ENCODE measurements around the gene ZCCHC7. TPM values are rescaled to one million over a fixed set of nuclear protein-coding genes. Genes with fewer than 3 reads are reported as not detected.

Gene ZCCHC7
- total RNA-seq, 2 experiments from 2014 or later = 76.4 to 108 TPM

- H3K79me2 ChIP-seq (ENCODE audit: insufficient read depth, low read depth, low read length) = peaks cover 100% of the 10 kb centered on the region
- ChIA-PET CTCF (ENCODE audit: unreplicated experiment) (no interaction called here), POLR2A (interaction anchor here (0.5 to 4.2 kb wide), 13 partner anchors 8 to 550 kb away, joined by 3 to 31 read pairs (median 4); no protein-coding TSS in a partner anchor)
- BruUV-seq (replicated peaks) = no TSS peak
- no peak for DNase-seq (ENCODE audit: low spot score)
- H2AFZ ChIP-seq (ENCODE audit: low read length) = no peak overlapping the region
- H4K20me1 ChIP-seq (ENCODE audit: insufficient read depth, low read length) = no peaks in the 10 kb centered on the region
- TF ChIP-seq EZH2phosphoT487 (IDR thresholded peaks at IDR 0.05; ENCODE audit: borderline replicate concordance, low read depth, low read length) = no peak
- no peak for TF ChIP-seq CTCF (conservative IDR thresholded peaks at IDR 0.05; ENCODE audit: low read length)
- no peaks in the 10 kb centered on the region; the same call in 1 of the 2 replicates for H3K9me3 ChIP-seq (ENCODE audit: low read length)
- H3K27ac ChIP-seq (ENCODE audit: low read depth, low read length, poor library complexity, severe bottlenecking) = peak overlapping the region; percentile 53
- H3K36me3 ChIP-seq (ENCODE audit: insufficient read depth, low read length) = peaks cover 51% of the 10 kb centered on the region
- H3K4me3 ChIP-seq (ENCODE audit: low read depth, low read length, poor library complexity, severe bottlenecking) = peak overlapping the region; percentile 3
- H3K4me2 ChIP-seq (ENCODE audit: low read length) = peak overlapping the region; percentile 40
- intact Hi-C loops (cut with micrococcal nuclease; ENCODE audit: unreplicated experiment) = no loop called here
- H3K4me1 ChIP-seq (ENCODE audit: insufficient read depth, low read length, poor library complexity, severe bottlenecking) = peaks cover 77% of the 10 kb centered on the region
- H3K9me2 ChIP-seq (ENCODE audit: insufficient read depth, low read length) = no peaks in the 10 kb centered on the region
These were observed 92.1 kb downstream of the ZCCHC7 start for GRCh38 chr9:37212435-37212834.

- H3K79me2 ChIP-seq (ENCODE audit: insufficient read depth, low read depth, low read length) = peaks cover 93% of the 10 kb centered on the region
- no peak overlapping the region for H2AFZ ChIP-seq (ENCODE audit: low read length)
- TF ChIP-seq CTCF (conservative IDR thresholded peaks at IDR 0.05; ENCODE audit: low read length) (no peak), EZH2phosphoT487 (IDR thresholded peaks at IDR 0.05; ENCODE audit: borderline replicate concordance, low read depth, low read length) (no peak)
- DNase-seq (ENCODE audit: low spot score) = no peak
- no peak overlapping the region for H3K4me3 ChIP-seq (ENCODE audit: low read depth, low read length, poor library complexity, severe bottlenecking)
- H3K36me3 ChIP-seq (ENCODE audit: insufficient read depth, low read length) = peaks cover 61% of the 10 kb centered on the region
- H3K4me2 ChIP-seq (ENCODE audit: low read length) = no peak overlapping the region
- ChIA-PET POLR2A (interaction anchor here (0.6 to 4.2 kb wide), 10 partner anchors 8 to 73 kb away, joined by 3 to 26 read pairs (median 5); no protein-coding TSS in a partner anchor), CTCF (ENCODE audit: unreplicated experiment) (no interaction called here)
- no peaks in the 10 kb centered on the region for H3K9me2 ChIP-seq (ENCODE audit: insufficient read depth, low read length)
- no peaks in the 10 kb centered on the region for H4K20me1 ChIP-seq (ENCODE audit: insufficient read depth, low read length)
- no peak overlapping the region for H3K27ac ChIP-seq (ENCODE audit: low read depth, low read length, poor library complexity, severe bottlenecking)
- peaks cover 48% of the 10 kb centered on the region for H3K4me1 ChIP-seq (ENCODE audit: insufficient read depth, low read length, poor library complexity, severe bottlenecking)
- intact Hi-C loops (cut with micrococcal nuclease; ENCODE audit: unreplicated experiment) = no loop called here
- no peaks in the 10 kb centered on the region; the same call in 1 of the 2 replicates for H3K9me3 ChIP-seq (ENCODE audit: low read length)
- no TSS peak for BruUV-seq (replicated peaks)
These were observed 95.0 kb downstream of the ZCCHC7 start for GRCh38 chr9:37215381-37215780.

GRCh38 chr9:37215830-37216229, 95.5 kb downstream of the ZCCHC7 start:
- Histone ChIP-seq H4K20me1 (ENCODE audit: insufficient read depth, low read length) (no peaks in the 10 kb centered on the region), H3K4me1 (ENCODE audit: insufficient read depth, low read length, poor library complexity, severe bottlenecking) (peaks cover 43% of the 10 kb centered on the region), H3K4me3 (ENCODE audit: low read depth, low read length, poor library complexity, severe bottlenecking) (no peak overlapping the region), H3K79me2 (ENCODE audit: insufficient read depth, low read depth, low read length) (peaks cover 88% of the 10 kb centered on the region), H3K36me3 (ENCODE audit: insufficient read depth, low read length) (peaks cover 61% of the 10 kb centered on the region), H3K27ac (ENCODE audit: low read depth, low read length, poor library complexity, severe bottlenecking) (no peak overlapping the region), H2AFZ (ENCODE audit: low read length) (no peak overlapping the region), H3K9me2 (ENCODE audit: insufficient read depth, low read length) (no peaks in the 10 kb centered on the region), H3K9me3 (ENCODE audit: low read length) (no peaks in the 10 kb centered on the region; the same call in 1 of the 2 replicates), H3K4me2 (ENCODE audit: low read length) (no peak overlapping the region)
- DNase-seq (ENCODE audit: low spot score) = no peak
- intact Hi-C loops (cut with micrococcal nuclease; ENCODE audit: unreplicated experiment) = no loop called here
- TF ChIP-seq CTCF (conservative IDR thresholded peaks at IDR 0.05; ENCODE audit: low read length) (no peak), EZH2phosphoT487 (IDR thresholded peaks at IDR 0.05; ENCODE audit: borderline replicate concordance, low read depth, low read length) (no peak)
- TSS peak; percentile 6 for BruUV-seq (replicated peaks)
- POLR2A ChIA-PET = interaction anchor here (0.6 to 4.2 kb wide), 8 partner anchors 11 to 73 kb away, joined by 3 to 26 read pairs (median 7); no protein-coding TSS in a partner anchor
- CTCF ChIA-PET (ENCODE audit: unreplicated experiment) = no interaction called here

Measured in OCI-LY7 (cell line).